ENCODE results near the gene AQP7. TPM values are rescaled to one million over a fixed set of nuclear protein-coding genes. Genes with fewer than 3 reads are reported as not detected.
A peak's percentile ranks its signal among the peaks of the same experiment; 100 is the strongest.

Gene AQP7
- total and polyA plus RNA-seq, 4 donors: 4.8 to 22.3 (median 14.5) TPM

GRCh38 chr9:33349743-33350142 is 52.6 kb downstream of the AQP7 start:
- no peak overlapping the region for H3K27ac ChIP-seq (ENCODE audit: low read depth in 1 of 2, low read length in 2 of 2)
- H3K4me3 ChIP-seq (ENCODE audit: low read depth in 1 of 3, low read length in 3 of 3): no peak overlapping the region
- no peaks in the 10 kb centered on the region for H3K27me3 ChIP-seq (ENCODE audit: control insufficient read depth in 4 of 4, insufficient read depth in 4 of 4, low read length in 3 of 4)
- H3K9ac ChIP-seq (ENCODE audit: low read depth in 1 of 2, low read length in 2 of 2): no peak overlapping the region
- no peak for DNase-seq (ENCODE audit: low spot score)
- 67% methylated on average over 2 of the region's 2 CpGs for WGBS
- no peaks in the 10 kb centered on the region for H3K9me3 ChIP-seq (ENCODE audit: control insufficient read depth in 4 of 4, low read length in 3 of 4)
- H3K36me3 ChIP-seq (ENCODE audit: control insufficient read depth in 4 of 4, insufficient read depth in 3 of 4, low read depth in 1 of 4, low read length in 3 of 4): peaks cover 5 to 56% (median 40%) of the 10 kb centered on the region in 4 donors
- no peaks in the 10 kb centered on the region for H3K4me1 ChIP-seq (ENCODE audit: control insufficient read depth in 4 of 4, insufficient read depth in 4 of 4, low read length in 3 of 4)
- TF ChIP-seq, protein P1, sequence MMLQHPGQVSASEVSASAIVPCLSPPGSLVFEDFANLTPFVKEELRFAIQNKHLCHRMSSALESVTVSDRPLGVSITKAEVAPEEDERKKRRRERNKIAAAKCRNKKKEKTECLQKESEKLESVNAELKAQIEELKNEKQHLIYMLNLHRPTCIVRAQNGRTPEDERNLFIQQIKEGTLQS (IDR thresholded peaks at IDR 0.05): no peak
- TF ChIP-seq SP1 (IDR thresholded peaks at IDR 0.05) (no peak), RXRA (IDR thresholded peaks at IDR 0.05) (peak in 1 of 2 donors; percentile 8), HNF4G (IDR thresholded peaks at IDR 0.05) (no peak), YY1 (IDR thresholded peaks at IDR 0.05) (no peak)
- TF ChIP-seq, protein P2, sequence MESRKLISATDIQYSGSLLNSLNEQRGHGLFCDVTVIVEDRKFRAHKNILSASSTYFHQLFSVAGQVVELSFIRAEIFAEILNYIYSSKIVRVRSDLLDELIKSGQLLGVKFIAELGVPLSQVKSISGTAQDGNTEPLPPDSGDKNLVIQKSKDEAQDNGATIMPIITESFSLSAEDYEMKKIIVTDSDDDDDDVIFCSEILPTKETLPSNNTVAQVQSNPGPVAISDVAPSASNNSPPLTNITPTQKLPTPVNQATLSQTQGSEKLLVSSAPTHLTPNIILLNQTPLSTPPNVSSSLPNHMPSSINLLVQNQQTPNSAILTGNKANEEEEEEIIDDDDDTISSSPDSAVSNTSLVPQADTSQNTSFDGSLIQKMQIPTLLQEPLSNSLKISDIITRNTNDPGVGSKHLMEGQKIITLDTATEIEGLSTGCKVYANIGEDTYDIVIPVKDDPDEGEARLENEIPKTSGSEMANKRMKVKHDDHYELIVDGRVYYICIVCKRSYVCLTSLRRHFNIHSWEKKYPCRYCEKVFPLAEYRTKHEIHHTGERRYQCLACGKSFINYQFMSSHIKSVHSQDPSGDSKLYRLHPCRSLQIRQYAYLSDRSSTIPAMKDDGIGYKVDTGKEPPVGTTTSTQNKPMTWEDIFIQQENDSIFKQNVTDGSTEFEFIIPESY (IDR thresholded peaks at IDR 0.05): no peak

- no peaks in the 10 kb centered on the region for H3K27me3 ChIP-seq (ENCODE audit: control insufficient read depth in 4 of 4, insufficient read depth in 4 of 4, low read length in 3 of 4)
- DNase-seq (ENCODE audit: low spot score): no peak
- H3K36me3 ChIP-seq (ENCODE audit: control insufficient read depth in 4 of 4, insufficient read depth in 3 of 4, low read depth in 1 of 4, low read length in 3 of 4): peaks cover 5 to 54% (median 39%) of the 10 kb centered on the region in 4 donors
- 97% methylated on average over 4 of the region's 4 CpGs for WGBS
- H3K9me3 ChIP-seq (ENCODE audit: control insufficient read depth in 4 of 4, low read length in 3 of 4): no peaks in the 10 kb centered on the region
- TF ChIP-seq RXRA (IDR thresholded peaks at IDR 0.05) (no peak), YY1 (IDR thresholded peaks at IDR 0.05) (no peak), MAX (IDR thresholded peaks at IDR 0.05) (no peak), RAD21 (IDR thresholded peaks at IDR 0.05) (no peak), HNF4A (conservative IDR thresholded peaks at IDR 0.05) (no peak), SP1 (IDR thresholded peaks at IDR 0.05) (no peak)
- H3K4me3 ChIP-seq (ENCODE audit: low read depth in 1 of 3, low read length in 3 of 3): no peak overlapping the region
- no peaks in the 10 kb centered on the region for H3K4me1 ChIP-seq (ENCODE audit: control insufficient read depth in 4 of 4, insufficient read depth in 4 of 4, low read length in 3 of 4)
- no peak overlapping the region for H3K9ac ChIP-seq (ENCODE audit: low read depth in 1 of 2, low read length in 2 of 2)
- no peak overlapping the region for H3K27ac ChIP-seq (ENCODE audit: low read depth in 1 of 2, low read length in 2 of 2)
Observed at GRCh38 chr9:33348998-33349397, 53.4 kb downstream of the AQP7 start.

DNA sequence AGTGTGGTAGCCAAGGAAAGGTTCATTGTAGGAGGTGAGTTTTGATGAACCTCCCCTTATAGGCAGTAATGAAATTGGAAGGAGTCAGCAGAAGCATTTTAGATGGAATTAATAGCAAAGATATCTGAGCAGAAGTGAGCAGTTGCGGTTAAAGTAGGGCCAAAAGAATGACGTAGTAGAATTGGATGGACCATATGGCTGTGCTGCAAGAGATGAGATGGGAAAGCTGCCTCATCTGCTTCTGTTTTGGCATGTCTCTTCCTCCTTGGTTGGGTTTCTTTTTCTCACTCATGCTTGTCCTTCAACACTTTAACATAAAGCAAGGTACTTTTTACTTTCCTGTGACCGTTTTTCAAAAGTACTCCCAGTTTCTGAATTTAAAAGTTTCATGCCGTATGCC is 55.8 kb downstream of the AQP7 start:
- TF ChIP-seq, protein P1 (IDR thresholded peaks at IDR 0.05): no peak
- TF ChIP-seq HNF4A (conservative IDR thresholded peaks at IDR 0.05) (no peak), FOXA1 (IDR thresholded peaks at IDR 0.05) (no peak), FOXA2 (IDR thresholded peaks at IDR 0.05) (no peak)
- TF ChIP-seq, protein P2 (IDR thresholded peaks at IDR 0.05): no peak
- H3K4me3 ChIP-seq (ENCODE audit: low read depth in 1 of 3, low read length in 3 of 3): no peak overlapping the region
- no peaks in the 10 kb centered on the region for H3K9me3 ChIP-seq (ENCODE audit: control insufficient read depth in 4 of 4, low read length in 3 of 4)
- H3K36me3 ChIP-seq (ENCODE audit: control insufficient read depth in 4 of 4, insufficient read depth in 3 of 4, low read depth in 1 of 4, low read length in 3 of 4): peaks cover 5 to 62% (median 53%) of the 10 kb centered on the region in 4 donors
- no peak overlapping the region for H3K27ac ChIP-seq (ENCODE audit: low read depth in 1 of 2, low read length in 2 of 2)
- no peaks in the 10 kb centered on the region for H3K4me1 ChIP-seq (ENCODE audit: control insufficient read depth in 4 of 4, insufficient read depth in 4 of 4, low read length in 3 of 4)
- 98% methylated on average over 4 of the region's 4 CpGs for WGBS
- no peak for DNase-seq (ENCODE audit: low spot score)
- no peak overlapping the region for H3K9ac ChIP-seq (ENCODE audit: low read depth in 1 of 2, low read length in 2 of 2)
- no peaks in the 10 kb centered on the region for H3K27me3 ChIP-seq (ENCODE audit: control insufficient read depth in 4 of 4, insufficient read depth in 4 of 4, low read length in 3 of 4)

All from liver (tissue), 9 donors.